ENCODE measurements around the gene LRP1B. TPM values are rescaled to one million over a fixed set of nuclear protein-coding genes. Genes with fewer than 3 reads are reported as not detected.

LRP1B gene
- total RNA-seq, 1 experiment from 2014 or later, result 0.21 TPM

DNA sequence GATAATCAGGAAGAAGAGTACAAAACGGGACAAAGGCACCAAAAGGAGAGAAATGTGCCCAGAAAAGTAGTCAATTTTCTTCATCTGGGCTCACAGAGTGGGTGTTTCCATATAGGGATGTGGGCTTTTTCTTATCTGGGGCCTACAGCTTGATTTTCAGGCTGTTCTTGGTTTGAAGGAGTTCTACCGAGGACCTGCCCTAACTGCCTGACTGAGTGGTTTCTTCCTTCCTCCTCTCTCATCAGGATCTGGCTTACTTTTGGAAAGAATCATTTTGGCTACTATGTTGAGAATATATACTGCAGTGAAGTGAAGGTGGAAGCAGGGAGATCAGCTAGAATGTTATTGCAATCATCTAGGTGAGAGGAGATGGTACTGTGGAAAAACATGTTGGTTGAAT, 316.7 kb downstream of the LRP1B start:
- no peak for DNase-seq
- TF ChIP-seq, protein P1, sequence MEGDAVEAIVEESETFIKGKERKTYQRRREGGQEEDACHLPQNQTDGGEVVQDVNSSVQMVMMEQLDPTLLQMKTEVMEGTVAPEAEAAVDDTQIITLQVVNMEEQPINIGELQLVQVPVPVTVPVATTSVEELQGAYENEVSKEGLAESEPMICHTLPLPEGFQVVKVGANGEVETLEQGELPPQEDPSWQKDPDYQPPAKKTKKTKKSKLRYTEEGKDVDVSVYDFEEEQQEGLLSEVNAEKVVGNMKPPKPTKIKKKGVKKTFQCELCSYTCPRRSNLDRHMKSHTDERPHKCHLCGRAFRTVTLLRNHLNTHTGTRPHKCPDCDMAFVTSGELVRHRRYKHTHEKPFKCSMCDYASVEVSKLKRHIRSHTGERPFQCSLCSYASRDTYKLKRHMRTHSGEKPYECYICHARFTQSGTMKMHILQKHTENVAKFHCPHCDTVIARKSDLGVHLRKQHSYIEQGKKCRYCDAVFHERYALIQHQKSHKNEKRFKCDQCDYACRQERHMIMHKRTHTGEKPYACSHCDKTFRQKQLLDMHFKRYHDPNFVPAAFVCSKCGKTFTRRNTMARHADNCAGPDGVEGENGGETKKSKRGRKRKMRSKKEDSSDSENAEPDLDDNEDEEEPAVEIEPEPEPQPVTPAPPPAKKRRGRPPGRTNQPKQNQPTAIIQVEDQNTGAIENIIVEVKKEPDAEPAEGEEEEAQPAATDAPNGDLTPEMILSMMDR (IDR thresholded peaks at IDR 0.05; ENCODE audit: unreplicated experiment), result no peak
- Mint-ChIP-seq H3K27ac (ENCODE audit: unreplicated experiment) (no peak overlapping the region), H3K4me3 (ENCODE audit: low read depth, unreplicated experiment) (no peak overlapping the region), H3K9me3 (ENCODE audit: low read depth, unreplicated experiment) (peaks cover 18% of the 10 kb centered on the region), H3K4me1 (ENCODE audit: low read depth, unreplicated experiment) (no peaks in the 10 kb centered on the region), H3K27me3 (ENCODE audit: unreplicated experiment) (no peaks in the 10 kb centered on the region), H3K36me3 (ENCODE audit: insufficient read depth, unreplicated experiment) (no peaks in the 10 kb centered on the region)
- BruUV-seq (replicated peaks), result no TSS peak
- intact Hi-C loops (cut with micrococcal nuclease; ENCODE audit: unreplicated experiment), result no loop called here
- CTCF ChIA-PET, result no interaction called here

DNA sequence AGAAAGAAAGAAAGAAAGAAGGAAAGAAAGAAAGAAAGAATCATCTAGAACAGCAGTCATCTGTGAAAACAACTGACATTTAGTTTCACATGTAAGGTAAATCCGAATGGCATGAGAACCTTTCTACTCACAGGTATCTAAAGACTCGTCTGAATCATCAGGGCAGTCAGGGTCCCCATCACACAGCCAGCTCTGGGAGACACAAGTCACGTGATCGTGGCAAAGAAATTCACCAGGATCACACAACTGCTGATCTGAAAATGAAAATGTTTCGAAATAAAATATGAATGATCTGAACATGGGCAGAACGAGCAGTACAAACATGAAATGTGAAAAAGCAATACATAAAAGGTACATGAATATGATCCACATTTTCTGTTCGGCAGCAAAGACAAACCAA, 320.7 kb downstream of the LRP1B start:
- H3K36me3 Mint-ChIP-seq (ENCODE audit: insufficient read depth, unreplicated experiment), result no peaks in the 10 kb centered on the region
- H3K27ac Mint-ChIP-seq (ENCODE audit: unreplicated experiment), result no peak overlapping the region
- no peak overlapping the region for H3K4me3 Mint-ChIP-seq (ENCODE audit: low read depth, unreplicated experiment)
- TF ChIP-seq, protein P1 (IDR thresholded peaks at IDR 0.05; ENCODE audit: unreplicated experiment), result no peak
- no peak for DNase-seq
- H3K9me3 Mint-ChIP-seq (ENCODE audit: low read depth, unreplicated experiment), result peaks cover 21% of the 10 kb centered on the region
- intact Hi-C loops (cut with micrococcal nuclease; ENCODE audit: unreplicated experiment), result no loop called here
- CTCF ChIA-PET, result no interaction called here
- no TSS peak for BruUV-seq (replicated peaks)
- H3K27me3 Mint-ChIP-seq (ENCODE audit: unreplicated experiment), result no peaks in the 10 kb centered on the region
- H3K4me1 Mint-ChIP-seq (ENCODE audit: low read depth, unreplicated experiment), result no peaks in the 10 kb centered on the region

DNA sequence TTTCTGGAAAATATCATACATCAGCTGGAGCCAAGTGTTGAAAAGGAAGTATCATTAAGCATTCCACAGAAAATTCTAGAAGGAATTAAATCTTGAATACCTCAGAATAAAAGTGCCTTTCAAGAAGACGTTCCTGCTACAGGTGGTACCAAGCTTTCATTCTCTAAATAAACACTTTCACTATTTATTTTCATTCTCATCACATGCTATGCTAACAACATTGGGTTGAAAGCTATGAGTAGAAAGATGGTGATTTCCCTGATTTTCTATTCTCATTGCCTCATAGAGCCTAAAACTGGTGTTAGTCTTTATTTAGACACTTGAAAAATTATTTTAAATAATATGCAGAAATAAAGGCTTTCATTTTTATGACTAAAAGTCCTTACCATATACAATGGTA, 324.7 kb downstream of the LRP1B start:
- TF ChIP-seq, protein P1 (IDR thresholded peaks at IDR 0.05; ENCODE audit: unreplicated experiment), result no peak
- Mint-ChIP-seq H3K4me3 (ENCODE audit: low read depth, unreplicated experiment) (no peak overlapping the region), H3K4me1 (ENCODE audit: low read depth, unreplicated experiment) (no peaks in the 10 kb centered on the region), H3K9me3 (ENCODE audit: low read depth, unreplicated experiment) (peaks cover 2% of the 10 kb centered on the region), H3K27me3 (ENCODE audit: unreplicated experiment) (no peaks in the 10 kb centered on the region), H3K27ac (ENCODE audit: unreplicated experiment) (no peak overlapping the region), H3K36me3 (ENCODE audit: insufficient read depth, unreplicated experiment) (no peaks in the 10 kb centered on the region)
- no TSS peak for BruUV-seq (replicated peaks)
- CTCF ChIA-PET, result no interaction called here
- intact Hi-C loops (cut with micrococcal nuclease; ENCODE audit: unreplicated experiment), result no loop called here
- no peak for DNase-seq

DNA sequence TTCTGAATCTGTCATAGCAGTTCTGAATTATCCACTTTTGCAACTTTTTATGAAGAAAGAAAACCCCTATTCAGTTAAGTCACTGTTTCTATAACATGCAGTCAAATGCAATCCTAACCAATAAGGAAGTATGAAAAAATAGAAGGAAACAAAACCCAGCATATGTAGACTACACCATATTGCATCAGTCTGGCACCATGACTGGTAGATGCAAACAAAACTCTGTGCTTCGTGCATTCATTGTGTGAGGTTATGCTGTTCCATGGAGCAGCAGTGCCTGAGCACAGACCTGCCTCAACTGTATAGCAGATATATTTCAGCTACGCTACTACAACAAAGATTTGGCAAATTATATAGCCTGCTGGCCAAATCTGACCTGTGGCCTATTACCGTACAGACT, 325.5 kb downstream of the LRP1B start:
- no peaks in the 10 kb centered on the region for H3K27me3 Mint-ChIP-seq (ENCODE audit: unreplicated experiment)
- H3K4me3 Mint-ChIP-seq (ENCODE audit: low read depth, unreplicated experiment), result no peak overlapping the region
- TF ChIP-seq, protein P1 (IDR thresholded peaks at IDR 0.05; ENCODE audit: unreplicated experiment), result no peak
- DNase-seq, result no peak
- no peaks in the 10 kb centered on the region for H3K36me3 Mint-ChIP-seq (ENCODE audit: insufficient read depth, unreplicated experiment)
- CTCF ChIA-PET, result no interaction called here
- intact Hi-C loops (cut with micrococcal nuclease; ENCODE audit: unreplicated experiment), result no loop called here
- BruUV-seq (replicated peaks), result no TSS peak
- H3K9me3 Mint-ChIP-seq (ENCODE audit: low read depth, unreplicated experiment), result peaks cover 2% of the 10 kb centered on the region
- no peak overlapping the region for H3K27ac Mint-ChIP-seq (ENCODE audit: unreplicated experiment)
- H3K4me1 Mint-ChIP-seq (ENCODE audit: low read depth, unreplicated experiment), result no peaks in the 10 kb centered on the region

DNA sequence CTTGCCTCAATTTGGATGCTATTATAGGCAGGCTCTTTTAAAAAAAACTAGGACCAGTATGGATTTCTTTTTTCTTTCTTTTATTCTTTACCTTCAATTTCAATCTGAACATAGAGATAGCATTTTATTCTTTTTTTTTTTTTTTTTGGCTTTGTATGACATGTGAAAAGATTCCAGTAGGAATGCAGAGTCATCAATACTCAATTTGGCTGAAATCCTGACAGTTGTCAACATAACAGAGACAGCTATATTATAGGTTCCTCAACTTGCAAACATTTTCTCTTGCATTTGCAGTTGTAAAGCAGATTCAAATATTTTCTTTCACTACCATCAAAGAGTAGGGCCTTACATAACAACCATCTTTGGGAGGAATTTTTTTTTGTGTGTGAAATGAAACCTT, 334.4 kb downstream of the LRP1B start:
- no peaks in the 10 kb centered on the region for H3K9me3 Mint-ChIP-seq (ENCODE audit: low read depth, unreplicated experiment)
- TF ChIP-seq, protein P1 (IDR thresholded peaks at IDR 0.05; ENCODE audit: unreplicated experiment), result no peak
- BruUV-seq (replicated peaks), result no TSS peak
- no peaks in the 10 kb centered on the region for H3K4me1 Mint-ChIP-seq (ENCODE audit: low read depth, unreplicated experiment)
- no peak overlapping the region for H3K27ac Mint-ChIP-seq (ENCODE audit: unreplicated experiment)
- H3K27me3 Mint-ChIP-seq (ENCODE audit: unreplicated experiment), result no peaks in the 10 kb centered on the region
- DNase-seq, result no peak
- no peaks in the 10 kb centered on the region for H3K36me3 Mint-ChIP-seq (ENCODE audit: insufficient read depth, unreplicated experiment)
- CTCF ChIA-PET, result no interaction called here
- no peak overlapping the region for H3K4me3 Mint-ChIP-seq (ENCODE audit: low read depth, unreplicated experiment)
- intact Hi-C loops (cut with micrococcal nuclease; ENCODE audit: unreplicated experiment), result no loop called here
